GM12865 (cell line): Measurements from ENCODE around the gene DLG2.
"Not testable (repeated sequence)": the region's sequence is repeated elsewhere in the genome, so short reads cannot be mapped to it uniquely, and the experiment has no call there.

ENCODE experiments used
- DNase-seq: peaks from one replicate; pipeline ENCODE4 v3.0.0; 2010; ENCODE audit warnings: low read depth
- H3K4me3 ChIP-seq: 2 replicates; pipeline ENCODE4 v1.5.1; 2011; ENCODE audit warnings: mild to moderate bottlenecking, low read depth, low read length, control low read depth
- TF ChIP-seq, protein P1 (sequence below): IDR thresholded peaks from 2 replicates; pipeline ENCODE4 v1.5.1; 2011; ENCODE audit warnings: low read length, control low read depth, low read depth, inconsistent platforms; ENCODE audit not compliant: insufficient read depth; ENCODE audit errors: missing control alignments

Gene DLG2

DNA sequence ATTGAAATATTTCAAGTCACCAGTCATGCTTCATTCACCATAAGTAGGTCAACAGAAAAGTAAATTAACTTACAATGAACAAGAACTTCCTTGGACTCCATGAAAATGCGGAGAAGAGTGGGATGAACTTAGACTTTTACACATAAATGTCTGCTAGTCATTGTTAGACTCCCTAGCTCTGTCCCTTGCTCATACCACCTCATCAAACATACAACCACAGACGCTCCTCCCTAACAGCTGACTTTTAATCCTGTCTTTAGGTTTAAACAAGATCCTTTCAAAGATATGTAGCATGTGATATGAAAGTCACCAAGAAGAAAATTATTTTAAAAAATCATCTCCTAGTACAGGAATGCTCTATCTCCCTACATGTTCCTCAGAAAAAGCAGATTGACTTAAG is 248.1 kb downstream of the DLG2 start:
- no peak overlapping the region for H3K4me3 ChIP-seq
- TF ChIP-seq, protein P1, sequence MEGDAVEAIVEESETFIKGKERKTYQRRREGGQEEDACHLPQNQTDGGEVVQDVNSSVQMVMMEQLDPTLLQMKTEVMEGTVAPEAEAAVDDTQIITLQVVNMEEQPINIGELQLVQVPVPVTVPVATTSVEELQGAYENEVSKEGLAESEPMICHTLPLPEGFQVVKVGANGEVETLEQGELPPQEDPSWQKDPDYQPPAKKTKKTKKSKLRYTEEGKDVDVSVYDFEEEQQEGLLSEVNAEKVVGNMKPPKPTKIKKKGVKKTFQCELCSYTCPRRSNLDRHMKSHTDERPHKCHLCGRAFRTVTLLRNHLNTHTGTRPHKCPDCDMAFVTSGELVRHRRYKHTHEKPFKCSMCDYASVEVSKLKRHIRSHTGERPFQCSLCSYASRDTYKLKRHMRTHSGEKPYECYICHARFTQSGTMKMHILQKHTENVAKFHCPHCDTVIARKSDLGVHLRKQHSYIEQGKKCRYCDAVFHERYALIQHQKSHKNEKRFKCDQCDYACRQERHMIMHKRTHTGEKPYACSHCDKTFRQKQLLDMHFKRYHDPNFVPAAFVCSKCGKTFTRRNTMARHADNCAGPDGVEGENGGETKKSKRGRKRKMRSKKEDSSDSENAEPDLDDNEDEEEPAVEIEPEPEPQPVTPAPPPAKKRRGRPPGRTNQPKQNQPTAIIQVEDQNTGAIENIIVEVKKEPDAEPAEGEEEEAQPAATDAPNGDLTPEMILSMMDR, result no peak
- DNase-seq, result no peak

DNA sequence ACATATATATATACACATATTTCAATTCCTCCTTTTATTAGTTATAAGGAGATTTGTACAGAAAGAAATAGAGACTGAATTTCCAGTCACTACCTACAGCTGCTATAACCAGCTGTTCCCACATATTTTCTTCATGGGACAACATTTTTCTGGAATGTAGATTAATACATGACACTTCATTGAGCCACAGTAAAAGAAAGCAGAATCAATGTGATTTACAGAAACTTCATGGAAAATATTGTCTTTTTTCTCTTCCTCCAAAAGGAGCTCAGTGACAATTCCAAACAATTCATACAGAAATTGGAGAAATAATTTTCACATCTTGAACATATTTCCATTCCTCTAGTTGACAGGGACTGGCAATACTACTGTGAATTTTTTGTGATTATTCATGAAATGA is 249.2 kb downstream of the DLG2 start:
- no peak overlapping the region for H3K4me3 ChIP-seq

GRCh38 chr11:85359859-85360258 is 267.3 kb downstream of the DLG2 start:
- TF ChIP-seq, protein P1, result no peak
- DNase-seq, result no peak

More for the DNA sequence above, 249.2 kb downstream of the DLG2 start:
- TF ChIP-seq, protein P1, result no peak
- DNase-seq, result no peak

DNA sequence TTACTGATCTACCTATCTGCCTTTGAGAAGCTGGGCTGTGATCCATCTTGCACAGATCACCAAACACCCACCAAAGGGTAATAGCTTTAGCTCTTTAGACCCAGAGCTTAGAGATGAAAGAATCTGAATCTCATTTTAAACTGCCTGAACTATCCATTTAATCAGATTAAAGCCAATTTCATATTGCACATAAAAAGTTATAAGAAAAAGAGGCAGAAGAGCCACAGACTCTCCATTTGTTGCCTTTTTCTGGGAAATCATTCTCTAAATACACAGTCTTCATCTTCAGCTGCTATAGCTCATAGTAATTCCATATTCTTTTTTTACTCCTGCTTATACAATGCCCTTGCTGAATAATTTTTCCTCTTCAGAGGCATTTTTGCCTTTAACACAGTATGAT is 271.2 kb downstream of the DLG2 start:
- H3K4me3 ChIP-seq, result no peak overlapping the region
- TF ChIP-seq, protein P1, result no peak
- no peak for DNase-seq

More at GRCh38 chr11:85359859-85360258, 267.3 kb downstream of the DLG2 start:
- no peak overlapping the region for H3K4me3 ChIP-seq

DNA sequence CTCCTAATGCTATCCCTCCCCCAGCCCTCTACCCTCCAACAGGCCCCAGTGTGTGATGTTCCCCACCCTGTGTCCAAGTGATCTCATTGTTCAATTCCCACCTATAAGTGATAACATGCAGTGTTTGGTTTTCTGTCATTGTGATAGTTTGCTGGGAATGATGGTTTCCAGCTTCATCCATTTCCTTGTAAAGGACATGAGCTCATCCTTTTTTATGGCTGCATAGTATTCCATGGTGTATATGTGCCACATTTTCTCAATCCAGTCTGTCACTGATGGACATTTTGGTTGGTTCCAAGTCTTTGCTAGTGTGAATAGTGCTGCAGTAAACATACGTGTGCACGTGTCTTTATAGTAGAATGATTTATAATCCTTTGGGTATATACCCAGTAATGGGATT is 277.6 kb downstream of the DLG2 start:
- not testable (repeated sequence) for DNase-seq, H3K4me3 ChIP-seq

DNA sequence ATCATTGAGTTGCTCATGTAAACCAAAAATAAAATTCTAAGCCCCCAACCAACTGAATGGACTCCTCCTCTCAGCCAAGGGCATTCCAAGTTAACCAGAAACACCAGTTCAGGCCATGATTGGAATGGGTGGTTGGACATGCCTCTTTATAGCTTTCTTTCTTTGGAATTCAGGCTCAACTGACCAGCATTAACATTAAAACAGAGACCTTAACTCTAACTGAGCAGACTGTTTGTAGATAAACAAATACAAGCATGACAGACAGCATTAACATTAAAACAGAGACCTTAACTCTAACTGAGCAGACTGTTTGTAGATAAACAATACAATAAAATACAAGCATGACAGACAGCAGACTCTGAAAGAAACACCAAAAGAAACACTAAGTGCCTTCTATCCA is 278.2 kb downstream of the DLG2 start:
- H3K4me3 ChIP-seq, result no peak overlapping the region
- no peak for DNase-seq
- TF ChIP-seq, protein P1, result no peak

DNA sequence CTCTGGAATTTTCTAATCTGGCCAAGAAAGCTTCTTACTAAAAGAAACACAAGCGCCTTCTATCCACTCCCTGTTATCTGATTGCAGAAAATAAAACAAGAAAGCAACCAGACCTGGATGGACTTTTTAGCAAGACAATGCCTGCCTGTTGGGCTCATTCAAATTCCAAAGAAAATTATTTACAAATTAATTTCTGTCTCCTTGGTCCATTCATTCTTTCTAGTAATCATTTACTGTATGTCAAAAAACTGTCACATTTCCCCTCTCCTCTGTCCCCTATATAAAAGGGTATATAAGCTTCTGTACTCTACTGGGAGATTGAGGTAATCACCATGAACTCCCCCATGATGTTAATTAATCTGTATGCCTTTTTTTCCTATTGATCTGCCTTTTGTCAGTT is 279.9 kb downstream of the DLG2 start:
- no peak overlapping the region for H3K4me3 ChIP-seq
- no peak for DNase-seq
- TF ChIP-seq, protein P1, result no peak

DNA sequence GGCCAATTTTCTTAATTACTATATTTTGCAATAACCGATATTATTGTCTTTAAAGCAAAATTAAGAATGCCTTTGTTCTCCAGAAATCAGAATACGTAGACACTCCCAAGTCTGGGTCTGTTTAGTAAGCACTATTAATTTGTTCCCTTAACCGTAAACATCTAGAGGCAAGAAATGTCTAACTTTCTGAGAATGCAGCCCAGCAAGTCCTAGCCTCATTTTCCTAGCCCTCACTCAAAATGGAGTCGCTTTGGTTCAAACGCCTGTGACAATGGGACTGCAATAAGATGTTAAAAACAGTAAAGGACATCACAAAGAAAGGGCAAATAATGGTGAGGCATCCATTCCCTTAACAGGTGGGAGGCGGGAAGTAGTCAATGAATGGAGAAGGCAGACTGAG is 280.7 kb downstream of the DLG2 start:
- TF ChIP-seq, protein P1, result no peak
- H3K4me3 ChIP-seq, result no peak overlapping the region
- no peak for DNase-seq

- not testable (repeated sequence) for H3K4me3 ChIP-seq, DNase-seq
These were observed 286.3 kb downstream of the DLG2 start for GRCh38 chr11:85340846-85341245.
